SH-SY5Y (cell line): ENCODE results near the gene CCDC122.

Experiments used
- GATA2 ChIP-seq: IDR thresholded peaks from 2 replicates; pipeline ENCODE4 v1.6.1; 2011; ENCODE audit warnings: mild to moderate bottlenecking, low read depth, low read length
- GATA3 ChIP-seq: IDR thresholded peaks from 2 replicates; pipeline ENCODE4 v1.6.1; 2011; ENCODE audit warnings: low read depth, mild to moderate bottlenecking, low read length, moderate library complexity

- no peak for TF ChIP-seq GATA3
- no peak for TF ChIP-seq GATA2
Measured at GRCh38 chr13:43792076-43792881, 87.3 kb downstream of the CCDC122 start.
